HepG2 (cell line): ENCODE data around the gene CAVIN2. TPM values are rescaled to one million over a fixed set of nuclear protein-coding genes. Genes with fewer than 3 reads are reported as not detected.

Experiments
- ATAC-seq: fragments of 200-7000 bp; cut with Tn5 transposase; 3 replicates; pipeline ENCODE4 v1.9.1; 2020; ENCODE audit warnings: mild to moderate bottlenecking, moderate library complexity
- BruUV-seq: library from RNA; stranded (reverse); fragments of 400-500 nt; replicated peaks from 2 replicates; lab custom pipeline; 2021; lab: Mats Ljungman, UMichigan
- CTCF ChIA-PET: fragments of 300-600 bp; formaldehyde crosslinking; extraction: SDS; loops from one replicate; lab custom pipeline; 2021; ENCODE audit warnings: low total read pairs, inconsistent platforms, low intra/inter-chr PET ratio; lab: Yijun Ruan, JAX
- POLR2A ChIA-PET: fragments of 350-600 bp; sonication (Branson Sonifier 250); formaldehyde crosslinking; loops from one replicate; lab custom pipeline; 2020; ENCODE audit warnings: antibody characterized with exemption, inconsistent platforms; lab: Yijun Ruan, JAX
- DNase-seq: peaks from one replicate; pipeline ENCODE4 v3.0.0-alpha.2; 2015; ENCODE audit warnings: low spot score
- FAIRE-seq: peaks from 3 replicates; lab custom pipeline; 2011; peaks lifted over from hg19 to GRCh38; lab: Jason Lieb, UNC
- H2AFZ ChIP-seq: one replicate; pipeline ENCODE4 v1.6.1; 2011; ENCODE audit warnings: low read length, inconsistent platforms
- H3K27ac ChIP-seq: fragments of 300-600 bp; 3 replicates; pipeline ENCODE4 v1.8.0; 2011; ENCODE audit warnings: mixed run types, mild to moderate bottlenecking, mixed read lengths, low read length, inconsistent platforms; ENCODE audit not compliant: insufficient read depth; ENCODE audit errors: extremely low read length
- H3K27me3 ChIP-seq, 2 experiments: fragments of 200-600 bp in 1 of 2; 2 replicates in 1 of 2; 3 replicates in 1 of 2; pipeline versions ENCODE4 v1.6.0 to v1.8.0; 2011; ENCODE audit warnings: low read length in 2 of 2, mild to moderate bottlenecking in 2 of 2, moderate library complexity in 2 of 2, inconsistent platforms in 1 of 2; ENCODE audit not compliant: insufficient read depth in 2 of 2, control insufficient read depth in 1 of 2
- H3K36me3 ChIP-seq, 2 experiments: fragments of 200-600 bp in 1 of 2; replicated peaks in 1 of 2; 2 replicates in 1 of 2; 3 replicates in 1 of 2; pipeline versions ENCODE4 v1.5.1 to v1.8.0; 2011; ENCODE audit warnings: low read length in 2 of 2, inconsistent platforms in 1 of 2; ENCODE audit not compliant: insufficient read depth in 2 of 2, control insufficient read depth in 1 of 2
- H3K4me1 ChIP-seq: 2 replicates; pipeline ENCODE4 v1.5.1; 2012; ENCODE audit warnings: low read length, inconsistent platforms; ENCODE audit not compliant: insufficient read depth
- H3K4me2 ChIP-seq: 2 replicates; pipeline ENCODE4 v1.6.0; 2011; ENCODE audit warnings: low read depth, low read length, inconsistent platforms
- H3K4me3 ChIP-seq, 3 experiments: fragments of 200-600 bp in 1 of 3; sonication (generic), shearing (Covaris generic) in 1 of 3; replicated peaks in 1 of 3; 2 replicates each; pipeline ENCODE4 v1.5.1; 2011 to 2016; ENCODE audit warnings: low read length in 3 of 3, inconsistent platforms in 2 of 3, low read depth in 2 of 3, mild to moderate bottlenecking in 2 of 3, control low read depth in 1 of 3, mixed read lengths in 1 of 3; ENCODE audit not compliant: insufficient read depth in 1 of 3
- H3K79me2 ChIP-seq: one replicate; pipeline ENCODE4 v1.6.1; 2011; ENCODE audit warnings: low read length, inconsistent platforms; ENCODE audit not compliant: insufficient read depth
- H3K9ac ChIP-seq: 2 replicates; pipeline ENCODE4 v1.6.0; 2011; ENCODE audit warnings: mild to moderate bottlenecking, low read depth, low read length, inconsistent platforms; ENCODE audit not compliant: insufficient read depth
- H3K9me3 ChIP-seq: 2 replicates; pipeline ENCODE4 v1.5.1; 2012; ENCODE audit warnings: mild to moderate bottlenecking, low read length
- H4K20me1 ChIP-seq: 2 replicates; pipeline ENCODE4 v1.6.0; 2011; ENCODE audit warnings: inconsistent platforms, mild to moderate bottlenecking, low read length, moderate library complexity; ENCODE audit not compliant: insufficient read depth
- ATF7 ChIP-seq, 2 experiments: fragments of 450-650 bp in 1 of 2; sonication (generic) in 1 of 2; formaldehyde crosslinking in 1 of 2; IDR thresholded peaks; 2 replicates each; pipeline versions ENCODE4 v1.4.0 to v1.6.1; 2016 to 2020; ENCODE audit warnings: antibody characterized with exemption in 1 of 2, mild to moderate bottlenecking in 1 of 2, missing genetic modification reagents in 1 of 2
- MIER3 ChIP-seq: IDR thresholded peaks from 2 replicates; pipeline ENCODE4 v1.6.1; 2016; ENCODE audit warnings: missing compliant biosample characterization, borderline replicate concordance
- U2AF2 ChIP-seq: fragments of 200-400 bp; formaldehyde crosslinking; IDR thresholded peaks from 2 replicates; pipeline ENCODE4 v1.6.1; 2017; ENCODE audit warnings: low read depth, mild to moderate bottlenecking, low read length
- WGBS: methylation state at CpG from one replicate; pipeline ENCODE4 v1.1.6; 2017; ENCODE audit warnings: low lambda C conversion rate; 5-methylcytosine and 5-hydroxymethylcytosine counted together
- in situ Hi-C: cut with HindIII; loops from 2 replicates; pipeline ENCODE4 v1.10.0; 2017; ENCODE audit warnings: low pct_unique_long_range_greater_than_20kb; ENCODE audit not compliant: extremely low pct_ligation_motif_present
- intact Hi-C: fragments of 100-400 bp; cut with micrococcal nuclease; formaldehyde crosslinking; loops from one replicate; pipeline ENCODE4 v1.10.0; 2022; ENCODE audit not compliant: unreplicated experiment
- polyA plus RNA-seq, 8 experiments: library from polyadenylated mRNA; depleted of rRNA in 3 of 8; stranded (reverse) in 7 of 8; unstranded in 1 of 8; fragments of >200 nt; fragmentation: Illumina TruSeq in 4 of 8; extraction: Trizol in 4 of 8; gene quantifications; 2 replicates each; pipeline versions ENCODE4 v1.2.1 to v1.2.3, GENCODE V29; 2011 to 2016; ENCODE audit warnings: low read depth in 4 of 8, missing spikeins in 1 of 8, mixed read lengths in 1 of 8; ENCODE audit not compliant: insufficient read depth in 1 of 8
- total RNA-seq, 5 experiments: library from RNA; depleted of rRNA; stranded (reverse); fragments of >200 nt; fragmentation: Illumina TruSeq; extraction: Trizol; gene quantifications; 2 replicates each; pipeline ENCODE4 v1.2.3, GENCODE V29; 2016; ENCODE audit warnings: low read depth in 1 of 5
- TF ChIP-seq, protein P1 (sequence below): sonication (generic); formaldehyde crosslinking; IDR thresholded peaks from 2 replicates; pipeline ENCODE4 v1.5.1; 2020; ENCODE audit warnings: mild to moderate bottlenecking, missing genetic modification reagents, borderline replicate concordance

CAVIN2 gene
- total and polyA plus RNA-seq, 2 of the 13 experiments (the other 11 are each of a cell fraction or from before 2014, with no cell fraction given), result 7.6 to 38.8 TPM

DNA sequence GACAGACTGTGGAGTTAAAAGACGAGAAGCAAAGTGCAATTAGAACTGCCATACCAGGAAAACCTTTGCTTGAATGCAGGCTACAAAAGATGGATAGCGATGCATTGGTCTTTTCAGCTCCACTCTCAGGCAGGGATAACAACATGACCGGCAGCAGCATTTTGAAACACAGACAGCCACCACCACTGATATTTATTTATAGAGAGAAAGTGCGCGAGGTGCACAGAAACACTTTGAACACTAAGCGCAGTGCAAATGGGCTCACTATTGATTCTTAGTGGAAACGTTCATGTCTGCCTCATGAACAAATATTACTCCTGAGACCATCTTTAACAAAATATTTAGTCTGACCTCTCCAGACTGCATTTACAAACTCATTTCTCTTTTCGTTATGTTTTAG is 32.9 kb downstream of the CAVIN2 start:
- Histone ChIP-seq H3K27ac (no peak overlapping the region), H3K27me3 (peaks cover 0 to 2% of the 10 kb centered on the region in 2 experiments; a peak in 2 of 5 replicates)
- in situ Hi-C loops, result loop anchor here (5.0 kb wide), 1 partner anchor 348 kb away; no protein-coding TSS in a partner anchor
- CTCF ChIA-PET, result interaction anchor here (6.8 kb wide), 1 partner anchor 348 kb away, joined by 142 read pairs; no protein-coding TSS in a partner anchor
- TF ChIP-seq, protein P1, sequence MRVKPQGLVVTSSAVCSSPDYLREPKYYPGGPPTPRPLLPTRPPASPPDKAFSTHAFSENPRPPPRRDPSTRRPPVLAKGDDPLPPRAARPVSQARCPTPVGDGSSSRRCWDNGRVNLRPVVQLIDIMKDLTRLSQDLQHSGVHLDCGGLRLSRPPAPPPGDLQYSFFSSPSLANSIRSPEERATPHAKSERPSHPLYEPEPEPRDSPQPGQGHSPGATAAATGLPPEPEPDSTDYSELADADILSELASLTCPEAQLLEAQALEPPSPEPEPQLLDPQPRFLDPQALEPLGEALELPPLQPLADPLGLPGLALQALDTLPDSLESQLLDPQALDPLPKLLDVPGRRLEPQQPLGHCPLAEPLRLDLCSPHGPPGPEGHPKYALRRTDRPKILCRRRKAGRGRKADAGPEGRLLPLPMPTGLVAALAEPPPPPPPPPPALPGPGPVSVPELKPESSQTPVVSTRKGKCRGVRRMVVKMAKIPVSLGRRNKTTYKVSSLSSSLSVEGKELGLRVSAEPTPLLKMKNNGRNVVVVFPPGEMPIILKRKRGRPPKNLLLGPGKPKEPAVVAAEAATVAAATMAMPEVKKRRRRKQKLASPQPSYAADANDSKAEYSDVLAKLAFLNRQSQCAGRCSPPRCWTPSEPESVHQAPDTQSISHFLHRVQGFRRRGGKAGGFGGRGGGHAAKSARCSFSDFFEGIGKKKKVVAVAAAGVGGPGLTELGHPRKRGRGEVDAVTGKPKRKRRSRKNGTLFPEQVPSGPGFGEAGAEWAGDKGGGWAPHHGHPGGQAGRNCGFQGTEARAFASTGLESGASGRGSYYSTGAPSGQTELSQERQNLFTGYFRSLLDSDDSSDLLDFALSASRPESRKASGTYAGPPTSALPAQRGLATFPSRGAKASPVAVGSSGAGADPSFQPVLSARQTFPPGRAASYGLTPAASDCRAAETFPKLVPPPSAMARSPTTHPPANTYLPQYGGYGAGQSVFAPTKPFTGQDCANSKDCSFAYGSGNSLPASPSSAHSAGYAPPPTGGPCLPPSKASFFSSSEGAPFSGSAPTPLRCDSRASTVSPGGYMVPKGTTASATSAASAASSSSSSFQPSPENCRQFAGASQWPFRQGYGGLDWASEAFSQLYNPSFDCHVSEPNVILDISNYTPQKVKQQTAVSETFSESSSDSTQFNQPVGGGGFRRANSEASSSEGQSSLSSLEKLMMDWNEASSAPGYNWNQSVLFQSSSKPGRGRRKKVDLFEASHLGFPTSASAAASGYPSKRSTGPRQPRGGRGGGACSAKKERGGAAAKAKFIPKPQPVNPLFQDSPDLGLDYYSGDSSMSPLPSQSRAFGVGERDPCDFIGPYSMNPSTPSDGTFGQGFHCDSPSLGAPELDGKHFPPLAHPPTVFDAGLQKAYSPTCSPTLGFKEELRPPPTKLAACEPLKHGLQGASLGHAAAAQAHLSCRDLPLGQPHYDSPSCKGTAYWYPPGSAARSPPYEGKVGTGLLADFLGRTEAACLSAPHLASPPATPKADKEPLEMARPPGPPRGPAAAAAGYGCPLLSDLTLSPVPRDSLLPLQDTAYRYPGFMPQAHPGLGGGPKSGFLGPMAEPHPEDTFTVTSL (CRISPR knock-in tag), result 0 out of 2 replicates have a peak, but pooled peaks have one; percentile 21
- TF ChIP-seq U2AF2 (no peak), ATF7 (IDR thresholded peaks at IDR 0.05) (no peak), ATF7 (CRISPR knock-in tag; IDR thresholded peaks at IDR 0.05) (no peak), MIER3 (no peak)
- TF ChIP-seq, all 625 proteins: peak for 1
- FAIRE-seq (no peak), DNase-seq (no peak), ATAC-seq (peak; percentile 60)
- Histone ChIP-seq H2AFZ (peak overlapping the region; percentile 2), H3K36me3 (no peaks in the 10 kb centered on the region), H3K4me2 (peak overlapping the region; percentile 16; the same call in 1 of the 2 replicates), H4K20me1 (no peaks in the 10 kb centered on the region), H3K9me3 (no peaks in the 10 kb centered on the region), H3K4me3 (no peak overlapping the region), H3K79me2 (no peaks in the 10 kb centered on the region), H3K9ac (no peak overlapping the region), H3K4me1 (0 out of 2 replicates have a peak, but pooled peaks cover 11% of the 10 kb centered on the region)
- no TSS peak for BruUV-seq
- intact Hi-C loops, result loop anchor here (2.0 to 5.0 kb wide), 2 partner anchors 53 to 928 kb away; no protein-coding TSS in a partner anchor
- 20% methylated on average over 8 of the region's 8 CpGs for WGBS
- POLR2A ChIA-PET, result no interaction called here
